OCI-LY3 (cell line): ENCODE results near the gene PEAK1.

Experiments
- EZH2phosphoT487 ChIP-seq: fragments of 200-600 bp; shearing (Covaris generic); IDR thresholded peaks from 2 replicates; pipeline ENCODE4 v1.6.1; 2018; ENCODE audit warnings: antibody characterized with exemption, mixed run types, low read depth
- TF ChIP-seq, protein P1 (sequence below): fragments of 200-600, 300-600 bp; sonication (generic); IDR thresholded peaks from 2 replicates; pipeline ENCODE4 v1.5.1; 2014; ENCODE audit warnings: antibody characterized with exemption, low read length, low read depth

GRCh38 chr15:77063249-77063648 is 356.7 kb downstream of the PEAK1 start:
- TF ChIP-seq, protein P1, sequence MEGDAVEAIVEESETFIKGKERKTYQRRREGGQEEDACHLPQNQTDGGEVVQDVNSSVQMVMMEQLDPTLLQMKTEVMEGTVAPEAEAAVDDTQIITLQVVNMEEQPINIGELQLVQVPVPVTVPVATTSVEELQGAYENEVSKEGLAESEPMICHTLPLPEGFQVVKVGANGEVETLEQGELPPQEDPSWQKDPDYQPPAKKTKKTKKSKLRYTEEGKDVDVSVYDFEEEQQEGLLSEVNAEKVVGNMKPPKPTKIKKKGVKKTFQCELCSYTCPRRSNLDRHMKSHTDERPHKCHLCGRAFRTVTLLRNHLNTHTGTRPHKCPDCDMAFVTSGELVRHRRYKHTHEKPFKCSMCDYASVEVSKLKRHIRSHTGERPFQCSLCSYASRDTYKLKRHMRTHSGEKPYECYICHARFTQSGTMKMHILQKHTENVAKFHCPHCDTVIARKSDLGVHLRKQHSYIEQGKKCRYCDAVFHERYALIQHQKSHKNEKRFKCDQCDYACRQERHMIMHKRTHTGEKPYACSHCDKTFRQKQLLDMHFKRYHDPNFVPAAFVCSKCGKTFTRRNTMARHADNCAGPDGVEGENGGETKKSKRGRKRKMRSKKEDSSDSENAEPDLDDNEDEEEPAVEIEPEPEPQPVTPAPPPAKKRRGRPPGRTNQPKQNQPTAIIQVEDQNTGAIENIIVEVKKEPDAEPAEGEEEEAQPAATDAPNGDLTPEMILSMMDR: no peak
- TF ChIP-seq EZH2phosphoT487: no peak
